IgD-negative memory B cell (primary cell): ENCODE measurements around the gene TRAPPC10. TPM values are rescaled to one million over a fixed set of nuclear protein-coding genes. Genes with fewer than 3 reads are reported as not detected.
"Not testable (repeated sequence)": the region's sequence is repeated elsewhere in the genome, so short reads cannot be mapped to it uniquely, and the experiment has no call there.

Source experiments
- H3K27ac Mint-ChIP-seq, 3 donors: one replicate each; pipeline ENCODE4 v1.8.0; 2020 to 2022; ENCODE audit warnings: mild to moderate bottlenecking in 3 of 3, mixed read lengths in 3 of 3, moderate library complexity in 1 of 3
- H3K27me3 Mint-ChIP-seq: one replicate; pipeline ENCODE4 v1.8.0; 2021; ENCODE audit warnings: mixed read lengths
- H3K36me3 Mint-ChIP-seq: one replicate; pipeline ENCODE4 v1.8.0; 2020; ENCODE audit warnings: mild to moderate bottlenecking, mixed read lengths
- H3K4me1 Mint-ChIP-seq, 3 donors: one replicate each; pipeline ENCODE4 v1.8.0; 2020 to 2022; ENCODE audit warnings: mixed read lengths in 3 of 3, mild to moderate bottlenecking in 1 of 3
- H3K4me3 Mint-ChIP-seq, 4 donors: one replicate each; pipeline ENCODE4 v1.8.0; 2020 to 2022; ENCODE audit warnings: mild to moderate bottlenecking in 4 of 4, mixed read lengths in 4 of 4, moderate library complexity in 3 of 4
- H3K9me3 Mint-ChIP-seq, 3 donors: one replicate each; pipeline ENCODE4 v1.8.0; 2020 to 2021; ENCODE audit warnings: mixed read lengths in 3 of 3, mild to moderate bottlenecking in 1 of 3
- polyA plus RNA-seq: library from polyadenylated mRNA; unstranded; fragments of 300-500 nt; fragmentation: Illumina TruSeq; gene quantifications from one replicate; pipeline ENCODE4 v1.2.3, GENCODE V29; 2021

The TRAPPC10 gene
- polyA plus RNA-seq, 1 donor from 2014 or later: 17.9 TPM

DNA sequence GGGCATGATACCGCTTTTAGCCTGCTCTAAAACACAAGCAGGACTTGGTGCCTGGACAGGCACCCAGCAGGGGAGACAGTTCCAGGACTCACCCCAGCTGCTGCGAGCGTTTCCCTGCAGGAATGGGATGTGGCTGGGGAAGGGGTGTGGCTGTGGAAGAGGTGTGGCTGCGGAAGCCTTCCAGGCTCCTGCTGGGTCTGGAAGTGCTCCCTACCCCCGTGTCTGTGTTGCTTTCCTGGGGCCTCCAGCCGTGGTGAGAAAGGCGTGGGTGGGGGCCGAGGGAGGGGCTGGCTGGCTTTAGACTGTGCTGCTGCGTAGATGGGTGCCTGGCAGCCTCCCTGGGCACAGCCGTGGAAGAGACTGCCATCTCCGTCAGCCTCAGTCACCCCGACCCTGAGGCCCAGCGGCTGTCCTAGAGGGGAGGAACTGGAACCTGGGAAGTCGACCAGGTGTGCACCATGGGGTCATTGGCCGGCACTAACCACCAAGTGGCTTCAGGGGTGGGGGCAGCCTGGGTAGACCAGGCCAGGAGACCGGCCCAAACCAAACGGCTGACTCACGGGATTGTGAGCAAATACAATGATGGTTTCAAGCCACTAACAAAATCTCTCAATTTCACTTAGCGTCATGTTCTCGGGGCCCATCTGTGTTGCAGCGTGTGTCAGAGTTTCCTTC lies 141.2 kb downstream of the TRAPPC10 start:
- H3K27me3 Mint-ChIP-seq, H3K4me1 Mint-ChIP-seq, H3K9me3 Mint-ChIP-seq, H3K36me3 Mint-ChIP-seq, H3K4me3 Mint-ChIP-seq, H3K27ac Mint-ChIP-seq: not testable (repeated sequence)

DNA sequence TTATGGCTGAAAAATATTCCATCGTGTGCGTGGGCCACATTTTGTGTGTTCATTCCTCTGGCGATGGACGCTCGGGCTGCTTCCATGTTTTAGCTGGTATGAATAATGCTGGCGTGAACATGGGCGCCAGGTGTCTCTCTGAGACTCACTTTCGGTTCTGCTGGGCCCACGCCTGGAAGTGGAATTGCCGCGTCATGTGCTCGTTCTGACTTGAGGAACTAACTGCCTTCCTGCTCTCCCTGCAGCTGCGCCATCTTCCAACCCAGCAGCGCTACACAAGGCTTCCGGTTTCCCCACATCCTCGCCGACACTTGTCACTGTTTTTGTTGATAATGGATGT lies 141.8 kb downstream of the TRAPPC10 start:
- not testable (repeated sequence) for H3K27me3 Mint-ChIP-seq, H3K27ac Mint-ChIP-seq, H3K36me3 Mint-ChIP-seq, H3K4me1 Mint-ChIP-seq, H3K4me3 Mint-ChIP-seq, H3K9me3 Mint-ChIP-seq

DNA sequence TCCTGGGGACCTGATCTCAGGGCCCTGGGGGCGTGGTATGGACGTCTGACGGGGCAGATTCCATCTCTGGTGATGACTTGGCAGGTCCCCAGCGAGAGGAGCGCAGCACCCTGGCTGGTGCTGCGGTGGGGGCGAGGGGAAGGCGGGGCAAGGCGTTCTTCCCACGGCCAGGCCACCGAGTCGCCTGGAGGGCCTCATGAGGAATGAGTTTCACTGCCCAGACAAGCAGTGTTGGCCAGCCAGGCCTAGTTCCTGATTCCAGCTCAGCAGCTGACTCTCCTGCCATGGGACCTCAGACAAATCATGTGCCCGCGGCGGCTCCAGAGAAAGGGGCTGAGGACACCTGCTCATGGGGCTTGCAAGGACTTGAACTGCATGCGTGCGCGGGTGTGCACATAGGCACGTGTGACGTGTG lies 142.7 kb downstream of the TRAPPC10 start:
- H3K4me1 Mint-ChIP-seq, H3K27ac Mint-ChIP-seq, H3K9me3 Mint-ChIP-seq, H3K4me3 Mint-ChIP-seq, H3K36me3 Mint-ChIP-seq, H3K27me3 Mint-ChIP-seq: not testable (repeated sequence)

DNA sequence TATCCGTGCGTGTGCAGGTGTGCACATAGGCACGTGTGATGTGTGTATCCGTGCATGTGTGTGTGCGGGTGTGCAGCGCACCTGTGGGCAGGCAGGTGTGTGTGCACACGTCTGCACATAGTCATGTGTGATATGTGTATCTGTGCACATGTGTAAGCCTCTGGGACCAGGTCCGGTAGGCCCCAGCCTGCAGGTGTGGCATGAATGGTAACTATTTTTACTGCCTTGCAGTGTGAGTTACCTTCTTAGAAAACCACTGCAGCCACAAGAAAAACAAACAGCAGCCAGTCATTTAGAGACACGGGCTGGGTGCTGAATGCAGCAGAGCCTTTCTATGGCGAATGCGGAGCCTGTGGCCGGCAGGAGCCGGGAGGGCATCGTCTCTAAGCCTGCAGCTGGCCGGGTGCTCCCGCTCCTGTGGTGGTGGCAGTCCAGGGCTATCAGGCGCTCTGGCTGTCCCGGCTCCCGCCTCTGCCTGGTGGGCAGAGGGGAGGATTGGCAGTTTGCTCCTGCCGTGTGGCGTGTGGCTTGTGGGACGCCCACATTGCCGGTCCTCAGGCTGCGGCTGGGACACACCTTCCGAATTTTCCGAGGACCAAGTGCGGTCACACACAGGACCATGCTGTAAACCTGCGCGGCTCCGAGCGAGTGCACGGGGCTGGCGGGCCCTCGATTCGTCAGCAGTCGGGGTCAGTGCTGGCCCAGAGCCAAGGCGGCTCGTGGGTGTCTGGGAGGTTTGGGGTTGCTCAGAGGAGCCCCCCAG lies 143.3 kb downstream of the TRAPPC10 start:
- H3K27me3 Mint-ChIP-seq, H3K9me3 Mint-ChIP-seq, H3K4me3 Mint-ChIP-seq, H3K4me1 Mint-ChIP-seq, H3K27ac Mint-ChIP-seq, H3K36me3 Mint-ChIP-seq: not testable (repeated sequence)

DNA sequence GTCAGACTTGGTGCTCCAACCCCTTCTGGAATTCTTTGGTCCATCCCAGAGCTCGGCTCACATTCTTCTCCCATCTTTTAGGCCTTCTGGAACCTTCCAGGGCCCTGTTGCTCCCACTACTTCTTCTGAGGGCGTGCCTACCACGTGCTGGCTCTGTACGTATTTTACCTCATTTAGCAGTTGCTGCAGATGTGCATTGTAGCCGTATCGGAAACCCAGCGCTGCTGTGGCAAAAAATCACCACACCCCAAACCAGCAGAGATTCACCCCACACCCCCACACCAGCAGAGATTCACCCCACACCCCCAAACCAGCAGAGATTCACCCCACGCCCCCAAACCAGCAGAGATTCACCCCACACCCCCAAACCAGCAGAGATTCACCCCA lies 143.9 kb downstream of the TRAPPC10 start:
- H3K9me3 Mint-ChIP-seq, H3K4me1 Mint-ChIP-seq, H3K4me3 Mint-ChIP-seq, H3K27ac Mint-ChIP-seq, H3K27me3 Mint-ChIP-seq, H3K36me3 Mint-ChIP-seq: not testable (repeated sequence)

Other genes with a start within 250 kb of the TRAPPC10 start
- gene CSTB, start 236.0 kb upstream of the TRAPPC10 start, polyA plus RNA-seq: 66.2 TPM
- 18.2 TPM for gene RRP1, start 222.7 kb upstream of the TRAPPC10 start, polyA plus RNA-seq
- gene AGPAT3, start 147.1 kb upstream of the TRAPPC10 start, polyA plus RNA-seq: 8.8 TPM
- gene PWP2, start 95.1 kb downstream of the TRAPPC10 start, polyA plus RNA-seq: 12.2 TPM
- gene GATD3, start 121.4 kb downstream of the TRAPPC10 start, polyA plus RNA-seq: 55.2 TPM
- gene ICOSLG, start 228.6 kb downstream of the TRAPPC10 start, polyA plus RNA-seq: 8.5 TPM
- not detected for gene DNMT3L, start 249.6 kb downstream of the TRAPPC10 start, polyA plus RNA-seq